ENCODE measurements around the gene FANCD2OS.
A peak's percentile ranks its signal among the peaks of the same experiment; 100 is the strongest.
"Not testable (repeated sequence)": the region's sequence is repeated elsewhere in the genome, so short reads cannot be mapped to it uniquely, and the experiment has no call there.

Gene FANCD2OS

GRCh38 chr3:10093678-10094077 is 14.4 kb downstream of the FANCD2OS start:
- no peak for DNase-seq (ENCODE audit: low spot score)

GRCh38 chr3:10091387-10091786 is 16.7 kb downstream of the FANCD2OS start:
- DNase-seq (ENCODE audit: low spot score), result not testable (repeated sequence)

GRCh38 chr3:10090774-10091173 is 17.3 kb downstream of the FANCD2OS start:
- DNase-seq (ENCODE audit: low spot score), result not testable (repeated sequence)

GRCh38 chr3:10090179-10090578 is 17.9 kb downstream of the FANCD2OS start:
- DNase-seq (ENCODE audit: low spot score), result peak; percentile 54

- no peak for DNase-seq (ENCODE audit: low spot score)
Observed at GRCh38 chr3:10088256-10088655, 19.8 kb downstream of the FANCD2OS start.

GRCh38 chr3:10085738-10086137 is 22.3 kb downstream of the FANCD2OS start:
- DNase-seq (ENCODE audit: low spot score), result peak; percentile 30

- no peak for DNase-seq (ENCODE audit: low spot score)
Observed at GRCh38 chr3:10081871-10082270, 26.2 kb downstream of the FANCD2OS start.

- no peak for DNase-seq (ENCODE audit: low spot score)
Observed at GRCh38 chr3:10074666-10075065, 33.4 kb downstream of the FANCD2OS start.

- not testable (repeated sequence) for DNase-seq (ENCODE audit: low spot score)
Observed at GRCh38 chr3:10070077-10070476, 38.0 kb downstream of the FANCD2OS start.

- no peak for DNase-seq (ENCODE audit: low spot score)
Observed at GRCh38 chr3:10055097-10055496, 53.0 kb downstream of the FANCD2OS start.

All from kidney tubule cell (primary cell).